GM19240 (cell line): ENCODE data around the gene DNAAF2.

Source experiments
- DNase-seq: peaks from one replicate; pipeline ENCODE4 v3.0.0; 2011; ENCODE audit warnings: low spot score; ENCODE audit not compliant: insufficient read length

DNAAF2 gene

DNA sequence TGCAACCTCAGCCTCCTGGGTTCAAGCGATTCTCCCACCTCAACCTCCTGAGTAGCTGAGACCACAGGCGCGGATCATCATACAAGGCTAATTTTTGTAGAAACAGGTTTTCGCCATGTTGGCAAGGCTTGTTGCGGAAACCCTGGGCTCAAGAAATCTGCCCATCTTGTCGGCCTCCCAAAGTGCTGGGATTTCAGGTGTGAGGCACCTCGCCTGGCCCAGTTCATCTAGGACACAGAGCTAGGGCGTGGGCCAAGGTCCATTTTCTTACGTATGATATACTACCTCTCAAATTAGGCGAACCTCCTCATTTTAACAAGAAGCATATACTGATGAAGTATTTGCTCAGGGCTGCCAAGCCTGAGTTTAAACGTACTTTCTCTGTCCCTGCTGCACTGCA is 51.0 kb downstream of the DNAAF2 start:
- no peak for DNase-seq

DNA sequence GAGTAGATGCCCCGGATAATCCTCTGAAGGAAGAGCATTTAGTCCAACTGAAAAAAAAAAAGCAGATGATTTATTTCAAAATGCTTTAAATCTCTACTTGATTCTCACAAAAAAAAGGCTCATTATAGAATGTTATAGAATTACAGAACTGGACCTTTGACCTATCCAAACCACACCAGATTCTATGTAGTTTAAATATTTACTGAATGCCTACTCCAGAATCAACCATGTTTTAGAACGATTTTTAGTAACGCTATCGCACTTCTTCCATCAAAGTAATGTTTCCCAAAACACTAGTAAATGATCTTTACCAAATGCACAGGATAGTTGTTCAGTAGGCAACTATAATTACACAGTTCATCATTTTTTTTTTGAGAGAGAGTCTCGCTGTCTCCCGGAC is 51.4 kb downstream of the DNAAF2 start:
- DNase-seq, result no peak

DNA sequence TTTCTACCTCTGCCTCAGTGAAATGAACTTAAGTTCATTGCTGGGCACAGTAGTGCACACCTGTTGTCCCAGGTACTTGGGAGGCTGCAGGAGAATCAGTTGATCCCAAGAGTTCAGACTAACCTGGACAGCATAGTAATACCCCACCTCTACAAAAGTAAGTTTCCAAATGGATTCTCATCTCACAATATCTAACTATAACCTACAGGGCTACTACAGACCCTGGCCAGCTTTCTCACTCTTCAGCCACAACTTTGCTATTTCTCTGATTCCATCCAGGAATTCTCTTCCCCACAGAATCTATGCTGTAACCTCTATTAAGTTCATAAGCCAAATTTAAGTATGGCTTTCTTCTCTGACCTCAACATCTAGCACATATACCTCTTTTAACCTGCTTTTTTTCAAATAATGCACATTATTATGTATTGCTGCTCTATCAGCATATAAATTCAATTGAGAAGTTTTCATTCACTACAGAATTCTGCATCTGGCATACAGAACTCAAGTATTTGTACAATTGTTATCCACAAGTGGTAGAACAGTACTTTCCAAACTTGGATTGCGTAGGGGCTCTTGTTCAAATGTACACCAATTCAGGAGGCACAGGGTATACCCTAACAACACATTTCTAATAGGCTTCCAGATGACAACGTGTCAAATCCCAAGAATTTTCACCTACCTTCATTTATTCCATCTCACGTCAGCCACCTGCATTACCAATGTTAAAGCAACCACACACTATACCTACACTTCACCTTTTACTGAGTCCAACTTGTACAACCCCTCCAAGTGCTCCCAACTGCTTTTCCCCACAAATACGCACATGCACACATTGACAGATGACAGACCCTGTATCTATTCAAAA is 52.7 kb downstream of the DNAAF2 start:
- no peak for DNase-seq

DNA sequence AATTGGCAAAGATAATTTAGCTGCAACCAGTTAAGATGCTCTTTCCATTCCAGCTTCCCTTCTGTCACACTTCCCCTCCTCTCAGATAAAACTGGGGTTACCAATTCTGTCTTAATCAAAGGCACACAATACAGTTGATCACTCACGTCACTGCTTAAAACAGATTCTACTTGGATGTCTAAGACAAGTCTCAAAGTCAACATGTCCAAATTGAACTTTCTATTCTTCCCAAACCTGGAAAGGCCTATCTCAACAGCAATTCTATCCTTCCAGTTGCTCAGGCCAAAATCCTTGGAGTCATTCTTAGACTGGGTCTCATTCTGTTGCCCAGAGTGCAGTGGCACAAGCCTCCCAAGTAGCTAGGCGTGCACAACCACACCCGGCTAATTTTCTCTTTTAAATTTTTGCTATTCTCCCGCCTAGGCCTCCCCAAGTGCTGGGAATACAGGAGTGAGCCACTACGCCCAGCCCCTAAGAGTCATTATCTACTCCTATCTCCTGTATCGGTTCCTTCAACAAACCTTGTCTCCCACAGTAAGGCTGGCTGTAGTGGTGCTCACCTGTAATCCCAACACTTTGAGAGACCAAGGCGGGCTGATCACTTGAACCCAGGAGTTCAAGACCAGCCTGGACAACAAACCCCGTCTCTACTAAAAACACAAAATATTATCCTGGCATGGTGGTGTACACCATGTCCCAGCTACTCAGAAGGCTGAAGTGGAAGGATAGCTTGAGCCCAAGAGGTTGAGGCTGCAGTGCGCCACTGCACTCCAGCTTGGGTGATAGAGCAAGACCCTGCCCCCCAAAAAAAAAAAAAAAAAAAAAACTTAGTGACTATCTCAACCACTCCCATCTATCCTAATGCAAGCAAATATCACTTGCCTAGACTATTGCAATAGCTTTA is 53.6 kb downstream of the DNAAF2 start:
- no peak for DNase-seq

DNA sequence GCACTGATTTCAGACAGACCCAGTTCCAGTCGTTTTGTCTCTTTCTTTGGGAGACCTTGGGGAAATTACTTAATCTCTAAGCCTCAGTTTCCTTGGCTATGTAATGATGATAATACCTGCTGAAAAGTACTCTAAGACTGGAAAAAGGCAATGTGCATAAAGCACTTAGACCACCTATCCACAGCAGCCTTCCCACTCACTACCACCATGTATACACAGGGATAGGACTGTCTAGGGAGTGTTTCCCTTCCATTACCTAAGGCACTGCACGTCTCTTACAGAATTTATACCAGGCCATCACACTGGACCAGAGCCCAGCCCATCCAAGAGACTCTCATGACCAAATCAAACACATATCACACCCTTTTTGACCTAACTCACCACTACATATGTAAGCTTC is 55.2 kb downstream of the DNAAF2 start:
- no peak for DNase-seq

DNA sequence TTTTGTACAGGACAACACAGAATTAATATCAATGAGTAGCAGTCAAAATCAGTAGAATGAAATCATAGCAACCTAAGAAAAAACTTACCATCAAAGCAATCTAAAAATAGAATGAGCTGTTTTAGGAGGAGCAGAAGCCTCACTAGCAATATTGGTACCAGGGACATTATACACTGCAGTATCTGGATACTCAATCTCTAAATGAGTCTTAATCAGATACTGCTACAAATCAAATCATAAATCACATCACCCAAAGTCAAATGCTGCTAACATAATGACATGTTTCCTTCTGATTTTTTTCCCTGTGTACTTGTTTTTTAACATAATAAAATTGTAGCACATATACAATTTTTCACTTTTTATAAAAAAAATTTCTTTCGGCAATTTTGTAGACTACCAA is 56.9 kb downstream of the DNAAF2 start:
- DNase-seq, result no peak
